Activated CD4-positive, alpha-beta T cell treated with anti-CD3 and anti-CD28 coated beads for 1 hour (primary cell): ENCODE data around the gene AKTIP.
"Not testable (repeated sequence)": the region's sequence is repeated elsewhere in the genome, so short reads cannot be mapped to it uniquely, and the experiment has no call there.

ENCODE experiments used
- DNase-seq: peaks from one replicate; pipeline ENCODE4 v3.0.0-alpha.2; 2020

Gene AKTIP

DNA sequence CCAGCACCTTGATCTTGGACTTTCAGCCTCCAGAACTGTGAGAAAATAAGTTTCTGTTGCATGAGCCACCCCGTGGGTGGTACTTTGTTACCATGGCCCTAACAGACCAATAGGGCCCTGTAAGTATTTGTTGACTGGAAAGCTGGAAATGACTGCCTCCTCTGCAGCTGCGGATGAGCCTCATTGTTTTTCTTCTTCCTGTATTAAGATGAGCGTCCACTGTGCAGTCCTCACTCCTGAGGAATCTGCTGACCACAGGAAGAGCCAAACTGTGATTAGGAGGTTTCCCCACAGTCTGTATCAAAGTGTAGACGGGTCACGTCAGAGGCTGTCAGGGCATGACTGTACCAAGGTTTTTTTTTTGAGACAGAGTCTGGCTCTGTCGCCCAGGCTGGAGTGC lies 12.2 kb upstream of the AKTIP start:
- no peak for DNase-seq

DNA sequence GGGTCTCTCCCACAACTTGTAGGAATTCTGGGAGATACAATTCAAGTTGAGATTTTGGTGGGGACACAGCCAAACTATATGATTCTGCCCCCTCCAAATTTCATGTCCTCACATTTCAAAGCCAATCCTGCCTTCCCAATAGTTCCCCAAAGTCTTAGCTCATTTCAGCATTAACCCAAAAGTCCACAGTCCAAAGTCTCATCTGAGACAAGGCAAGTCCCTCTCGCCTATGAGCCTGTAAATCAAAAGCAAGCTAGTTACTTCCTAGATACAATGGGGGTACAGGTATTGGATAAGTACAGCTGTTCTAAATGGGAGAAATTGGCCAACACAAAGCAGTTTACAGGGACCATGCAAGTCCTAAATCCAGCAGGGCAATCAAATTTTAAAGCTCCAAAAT lies 9.8 kb upstream of the AKTIP start:
- not testable (repeated sequence) for DNase-seq

DNA sequence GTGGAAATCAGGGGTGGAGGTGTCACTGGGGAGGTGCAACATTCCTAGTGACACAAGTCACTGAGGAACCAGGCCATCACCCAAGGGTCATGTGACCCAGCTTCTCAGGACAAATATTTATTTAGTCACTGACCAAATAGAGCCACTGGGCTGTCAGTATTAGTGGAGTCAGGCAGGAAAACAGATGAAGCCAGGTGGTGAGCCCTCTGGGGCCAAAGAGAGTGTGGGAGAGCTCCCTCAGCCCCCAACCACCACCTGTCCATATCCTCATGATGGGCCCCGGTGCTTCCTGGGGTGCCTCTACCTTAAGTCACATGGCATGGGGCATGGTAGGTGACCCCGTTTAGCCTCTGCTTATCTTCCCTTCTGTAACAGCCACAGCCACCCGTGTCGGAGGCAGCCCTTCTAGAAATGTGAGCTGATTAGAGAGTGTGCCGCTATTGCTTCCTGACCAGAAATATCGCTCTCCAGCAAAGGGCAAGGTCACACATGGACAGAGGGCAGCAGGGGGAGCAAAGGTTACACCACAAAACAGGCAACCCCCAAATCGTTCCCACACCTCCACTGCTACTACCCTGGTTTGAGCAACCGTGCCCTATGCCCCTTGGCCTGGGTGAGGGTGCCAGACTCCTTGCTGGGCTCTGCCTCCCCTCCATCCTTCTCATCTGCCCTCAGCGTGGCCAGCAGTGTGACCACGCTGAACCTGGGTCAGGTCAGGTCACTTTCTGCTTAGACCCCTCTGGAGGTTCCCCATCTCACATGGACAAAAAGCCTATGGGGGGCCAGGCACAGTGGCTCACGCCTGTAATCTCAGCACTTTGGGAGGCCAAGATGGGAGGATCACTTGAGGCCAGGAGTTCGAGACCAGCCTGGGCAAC lies 8.6 kb upstream of the AKTIP start:
- DNase-seq: no peak

DNA sequence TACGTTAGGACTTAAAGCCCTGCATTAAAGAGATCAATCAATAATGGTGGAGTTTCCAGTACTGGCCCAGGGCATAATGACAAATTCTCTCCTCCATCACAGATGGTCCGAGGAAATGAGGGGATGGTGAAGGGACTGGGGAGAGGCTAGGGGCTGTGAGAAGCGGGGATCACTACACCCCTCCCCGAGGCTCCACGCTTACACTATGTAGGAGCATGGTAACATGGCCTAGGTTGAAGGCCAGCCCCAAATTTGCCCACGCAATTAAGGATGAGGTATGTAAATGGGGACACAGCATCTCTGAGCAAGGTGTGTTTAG lies 8.0 kb upstream of the AKTIP start:
- DNase-seq: no peak

DNA sequence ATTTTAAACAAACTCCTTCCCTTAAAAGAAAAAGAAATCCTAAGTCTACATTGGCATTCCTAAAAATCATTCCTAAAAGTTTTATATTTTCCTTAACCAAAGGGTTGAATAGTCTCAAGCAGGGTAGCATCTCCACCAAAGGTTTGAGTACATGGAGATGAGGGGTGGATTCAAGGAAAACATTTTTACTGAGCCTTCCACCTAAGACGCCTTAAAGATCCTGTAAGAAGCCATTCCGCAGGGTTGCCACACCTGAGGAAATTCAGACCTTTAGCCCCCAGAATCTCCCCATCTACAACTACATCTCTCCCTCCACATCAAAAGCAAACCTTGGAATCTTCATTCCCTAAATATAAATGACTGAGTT lies 7.7 kb upstream of the AKTIP start:
- no peak for DNase-seq

DNA sequence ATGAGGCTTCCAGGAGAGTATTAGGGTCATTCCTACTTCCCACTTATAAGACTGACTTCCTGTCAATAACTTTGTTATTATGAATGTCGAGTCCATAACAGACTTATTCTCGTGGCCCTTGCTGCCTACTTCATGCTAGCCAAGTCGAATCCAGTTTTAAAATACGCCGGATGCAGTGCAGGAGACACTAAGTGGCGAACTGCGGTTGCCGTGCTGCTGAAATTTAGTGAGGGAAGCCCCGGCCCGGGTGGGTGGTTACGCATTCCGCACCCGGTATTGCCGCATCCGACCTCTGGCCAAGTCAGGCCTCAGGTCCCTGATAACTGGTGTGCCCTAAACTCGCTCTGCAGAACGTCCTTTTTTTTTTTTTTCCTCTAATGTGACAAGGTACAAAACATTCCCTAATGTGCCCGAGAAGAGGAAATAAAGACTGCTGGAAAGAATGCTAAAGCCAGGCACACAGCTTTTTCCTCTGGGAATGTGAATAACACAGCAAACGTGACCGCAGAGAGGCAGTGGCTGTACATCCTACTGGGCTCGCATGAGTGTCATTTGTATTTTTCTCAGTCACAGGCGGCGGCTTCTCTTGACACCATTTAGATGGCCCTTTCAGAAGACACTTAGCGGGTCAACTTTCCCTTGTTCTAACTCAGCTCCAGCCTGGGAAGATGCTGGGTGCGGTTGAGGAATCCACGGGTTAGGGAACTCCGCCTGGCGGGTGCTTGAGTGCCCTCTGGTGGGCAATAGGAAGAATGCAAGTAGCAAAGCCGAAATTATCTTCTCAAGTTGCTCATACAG lies 7.1 kb upstream of the AKTIP start:
- peak; percentile 26 for DNase-seq

DNA sequence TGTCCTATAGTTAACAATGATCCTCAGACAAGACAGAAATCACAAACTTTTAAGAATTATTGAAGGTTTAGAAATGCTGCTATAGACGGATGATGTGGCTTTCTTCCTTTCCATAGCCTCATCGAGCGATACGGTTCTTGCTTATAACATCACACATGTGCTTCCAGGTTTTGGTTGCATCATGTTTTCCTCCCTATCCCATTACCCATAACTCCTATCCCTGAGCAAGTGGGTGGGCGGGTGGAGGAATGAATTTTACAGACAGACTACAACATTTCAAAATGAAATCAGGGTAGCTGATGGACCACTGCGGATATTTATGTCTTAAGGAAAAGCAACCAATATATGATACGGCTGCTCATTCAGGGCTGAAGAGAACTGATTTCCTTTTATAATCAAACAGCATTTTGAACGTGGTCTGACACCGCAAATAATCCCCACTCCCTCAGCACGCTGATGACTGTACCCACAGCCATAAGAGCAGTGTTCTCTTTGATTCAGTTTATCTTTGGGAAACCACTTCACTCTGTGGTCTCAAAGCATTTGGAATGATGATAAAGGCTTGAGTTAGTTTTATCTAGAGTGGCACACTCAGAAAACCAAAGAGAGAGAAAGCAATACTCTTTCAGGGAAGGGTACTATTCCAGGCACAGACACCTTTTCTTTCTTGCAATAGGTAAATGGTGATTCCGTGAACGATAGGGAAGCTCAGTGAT lies 4.6 kb upstream of the AKTIP start:
- no peak for DNase-seq

DNA sequence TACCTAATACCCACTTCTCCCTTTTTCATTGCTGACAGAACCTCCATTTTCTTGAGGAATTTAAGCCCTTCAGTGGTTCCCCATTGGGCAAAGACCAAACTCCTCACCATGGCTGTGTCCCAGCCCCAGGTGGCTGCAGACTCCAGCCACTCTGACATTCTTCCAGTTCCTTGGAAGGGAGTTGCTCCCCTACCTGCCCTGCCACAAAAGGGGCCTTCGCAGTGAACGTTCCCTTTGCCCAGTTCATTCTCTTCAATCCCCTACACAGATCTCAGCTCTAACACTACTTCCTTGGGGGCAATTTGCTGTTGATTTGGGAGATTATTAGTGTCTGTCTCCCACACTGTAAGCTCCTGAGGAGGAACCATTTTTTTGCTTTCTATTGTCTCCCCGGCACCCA lies 3.2 kb upstream of the AKTIP start:
- DNase-seq: no peak

DNA sequence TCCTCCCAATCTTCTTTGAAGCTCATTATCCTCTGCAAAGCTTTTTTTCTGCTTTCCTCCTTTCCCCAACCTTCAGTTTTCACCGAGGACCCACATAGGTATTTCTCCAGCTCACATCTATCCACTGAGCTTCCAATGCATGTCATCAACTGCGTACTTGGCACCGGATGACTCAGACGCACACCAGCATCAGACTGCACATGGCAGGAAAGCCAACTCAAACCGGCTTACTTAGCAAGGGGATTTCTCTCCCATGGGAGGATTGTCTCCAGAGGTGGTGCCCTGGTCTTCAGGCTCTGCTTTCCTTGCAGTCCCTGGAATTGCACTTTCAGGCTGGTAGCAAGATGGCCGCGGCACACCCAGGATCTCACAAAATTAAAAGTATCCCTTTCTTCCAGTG lies 1.7 kb upstream of the AKTIP start:
- DNase-seq: no peak

DNA sequence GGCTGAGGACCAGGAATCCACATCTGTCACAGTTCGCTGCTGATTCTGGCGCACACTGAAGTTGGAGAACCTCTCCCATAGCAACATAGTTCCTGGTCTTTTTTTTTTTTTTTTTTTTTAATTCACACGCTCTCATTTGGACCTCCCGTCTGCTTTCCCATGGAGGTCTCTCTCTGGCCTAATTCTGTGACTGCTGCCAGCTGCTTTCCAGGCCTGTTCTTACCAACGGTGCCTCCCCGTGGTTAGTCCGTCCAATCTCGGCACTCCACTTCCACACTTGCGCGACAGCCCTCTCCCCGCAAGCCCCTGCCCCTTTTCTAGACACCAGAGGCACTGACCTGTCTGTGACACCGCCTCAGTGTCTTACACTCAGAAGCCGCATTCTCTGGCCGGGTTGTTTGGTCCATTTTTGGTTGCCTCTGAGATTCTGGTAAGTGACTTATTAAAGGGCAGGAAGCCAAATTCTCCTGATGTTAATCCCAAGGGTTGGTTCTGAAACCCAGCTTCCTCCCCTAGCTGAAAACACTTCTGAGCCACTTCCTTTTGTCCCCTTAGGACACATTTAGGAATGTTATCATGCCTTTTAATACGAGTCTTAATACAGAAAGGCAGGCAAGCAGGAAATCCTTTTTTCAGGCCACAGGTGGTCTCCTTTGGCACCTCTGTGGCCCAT lies 1.1 kb upstream of the AKTIP start:
- peak; percentile 19 for DNase-seq

DNA sequence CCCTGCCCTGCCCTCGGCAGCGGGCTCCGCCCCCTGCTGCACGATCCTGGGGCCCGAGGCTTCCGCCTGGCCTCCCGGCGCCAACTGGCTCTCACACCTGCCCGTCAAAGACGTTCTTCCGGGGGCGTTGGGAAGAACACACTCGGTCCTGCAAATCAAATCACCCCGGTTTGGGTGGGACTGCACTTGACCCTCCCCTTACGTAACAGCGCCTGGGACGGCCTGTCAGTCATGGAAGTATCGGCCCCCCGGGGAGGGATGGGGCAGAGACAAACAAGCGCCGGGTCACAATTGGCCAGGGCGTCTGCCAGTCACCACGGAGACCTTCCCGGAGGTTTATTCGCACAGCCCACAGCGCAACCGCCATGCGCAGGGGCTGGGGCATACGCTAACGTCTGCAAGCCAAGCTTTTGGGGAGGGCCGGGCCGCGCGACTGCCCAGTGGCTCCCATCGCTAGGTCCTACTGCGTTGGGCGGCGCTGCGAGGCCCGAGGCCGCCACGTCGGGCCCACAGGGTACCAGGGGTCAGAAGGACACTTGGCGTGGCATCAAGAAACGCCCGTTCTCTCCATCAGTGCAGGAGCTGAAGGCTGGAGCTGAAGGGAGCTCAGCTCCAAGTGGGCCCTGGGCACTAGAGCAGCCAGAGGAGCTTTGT lies 388 bp upstream of the AKTIP start:
- DNase-seq: peak; percentile 99

DNA sequence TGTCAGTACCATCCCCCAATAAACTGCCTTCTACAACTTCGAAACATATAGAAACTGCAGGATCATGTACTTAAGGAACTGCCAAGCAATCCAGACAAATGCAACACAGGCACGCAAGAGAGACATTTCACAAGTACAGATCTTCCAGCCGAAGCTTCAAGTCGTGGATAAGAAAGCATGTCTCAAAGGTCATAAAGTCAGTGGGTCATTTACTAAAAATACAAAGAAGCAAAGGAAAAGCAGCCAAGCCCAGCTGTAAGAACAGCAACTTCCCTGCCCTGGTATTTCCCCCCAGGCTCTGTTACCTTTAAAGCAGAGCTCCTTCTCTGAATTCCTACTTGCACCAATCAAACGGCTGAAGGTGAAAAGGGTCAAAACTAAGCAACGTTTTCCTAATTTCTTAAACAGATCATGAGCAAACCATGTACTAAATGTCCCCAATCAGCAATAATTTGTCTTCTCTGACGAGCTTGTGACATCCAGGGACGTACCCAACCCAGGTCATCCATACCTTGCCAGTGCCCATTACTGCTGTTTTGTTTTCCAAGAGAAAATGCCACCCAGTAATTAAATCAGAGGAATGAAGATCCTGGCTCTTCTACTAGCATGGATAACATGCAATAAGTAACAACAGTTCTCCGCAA lies 1.7 kb downstream of the AKTIP start:
- no peak for DNase-seq

DNA sequence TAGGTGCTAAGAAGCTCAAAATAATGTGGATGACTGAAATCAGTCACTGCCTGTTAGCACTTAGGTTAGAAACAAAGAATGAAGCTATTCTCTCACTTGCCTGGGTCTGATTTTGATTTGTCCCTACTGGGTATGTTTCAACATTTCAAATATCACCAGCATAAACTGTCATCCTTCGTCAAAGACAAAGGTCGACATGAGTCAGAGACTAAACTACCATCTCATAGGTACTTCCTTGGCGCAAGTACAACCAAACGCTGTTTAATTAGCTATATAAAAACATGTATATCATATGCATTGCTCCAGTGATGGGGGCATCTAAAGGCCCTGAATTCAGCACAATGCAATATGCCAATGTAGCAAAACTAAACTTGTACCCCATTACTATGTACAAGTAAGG lies 4.0 kb downstream of the AKTIP start:
- DNase-seq: no peak

DNA sequence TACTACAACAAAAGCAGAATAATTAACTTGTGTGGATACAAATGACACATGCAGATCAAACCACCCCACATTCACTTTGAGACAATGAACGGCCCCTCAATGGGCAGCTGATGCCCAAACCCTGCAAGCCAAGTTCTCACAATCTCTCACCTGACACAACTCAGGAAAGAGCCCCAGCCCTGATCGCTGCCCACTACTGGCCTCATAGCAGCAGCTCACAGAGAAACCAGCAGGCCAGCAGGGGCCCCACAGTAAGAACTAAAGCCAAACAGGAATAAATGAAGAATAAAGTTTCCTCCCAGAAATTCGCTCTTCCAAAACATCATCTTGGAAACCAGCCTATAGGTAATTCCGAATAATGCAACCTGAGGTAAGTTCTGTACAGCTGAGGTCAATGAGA lies 7.7 kb downstream of the AKTIP start:
- DNase-seq: no peak

DNA sequence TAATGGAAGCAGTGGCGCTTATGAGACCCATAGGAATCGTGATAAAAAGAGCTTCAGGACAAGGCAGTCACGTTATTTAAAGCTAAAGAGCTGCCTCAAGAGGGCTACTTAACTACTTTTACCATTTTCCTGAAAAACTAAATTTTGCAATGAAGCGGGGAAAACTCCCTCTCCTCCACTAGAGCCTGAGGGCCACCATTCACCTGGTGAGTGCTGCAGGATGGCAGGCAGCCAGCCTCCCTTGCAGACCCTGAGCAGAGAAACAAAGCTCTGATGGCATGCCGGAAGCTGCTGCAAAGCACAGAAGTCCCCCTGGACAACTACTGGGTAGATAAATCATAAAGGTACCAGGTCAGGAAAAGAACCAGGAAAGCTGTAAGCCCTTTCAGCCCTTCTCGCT lies 8.4 kb downstream of the AKTIP start:
- no peak for DNase-seq

DNA sequence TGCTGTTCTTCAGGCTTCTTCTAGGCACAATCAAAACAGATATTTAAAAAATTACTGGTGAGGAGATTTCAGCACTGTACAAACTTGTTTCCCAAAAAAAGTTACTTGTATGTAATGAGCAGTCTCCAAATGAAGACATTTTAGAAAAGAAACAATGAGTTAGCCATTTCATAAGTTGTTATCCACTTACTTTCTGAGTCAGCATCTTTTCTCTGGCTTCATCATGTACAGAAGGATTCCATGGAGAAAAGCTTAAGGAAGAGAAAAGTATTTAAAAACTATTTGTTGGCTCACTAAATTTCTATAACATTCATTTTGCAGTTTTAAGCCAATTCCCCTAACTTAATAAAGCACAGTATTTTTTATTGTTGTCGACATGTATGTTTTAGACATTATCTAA lies 10.5 kb downstream of the AKTIP start:
- no peak for DNase-seq

DNA sequence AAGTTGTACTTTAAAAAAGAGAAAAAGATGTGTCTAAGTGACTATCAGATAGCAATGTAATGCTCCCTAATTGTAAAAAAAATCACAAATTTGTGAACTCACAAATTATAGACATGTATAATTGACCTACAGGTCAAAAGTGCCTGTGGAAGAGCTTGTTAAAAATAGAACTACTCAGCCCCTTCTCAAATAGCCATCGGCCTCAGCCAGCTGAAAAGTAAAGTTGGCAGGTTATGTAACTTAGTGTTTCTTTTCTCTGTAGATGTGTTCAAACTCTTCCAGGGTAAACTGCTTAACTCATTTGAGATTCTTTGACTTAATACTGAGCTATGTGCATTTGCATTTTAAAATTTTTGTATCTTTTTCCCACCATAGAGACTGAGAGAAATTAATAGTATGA lies 13.3 kb downstream of the AKTIP start:
- no peak for DNase-seq

DNA sequence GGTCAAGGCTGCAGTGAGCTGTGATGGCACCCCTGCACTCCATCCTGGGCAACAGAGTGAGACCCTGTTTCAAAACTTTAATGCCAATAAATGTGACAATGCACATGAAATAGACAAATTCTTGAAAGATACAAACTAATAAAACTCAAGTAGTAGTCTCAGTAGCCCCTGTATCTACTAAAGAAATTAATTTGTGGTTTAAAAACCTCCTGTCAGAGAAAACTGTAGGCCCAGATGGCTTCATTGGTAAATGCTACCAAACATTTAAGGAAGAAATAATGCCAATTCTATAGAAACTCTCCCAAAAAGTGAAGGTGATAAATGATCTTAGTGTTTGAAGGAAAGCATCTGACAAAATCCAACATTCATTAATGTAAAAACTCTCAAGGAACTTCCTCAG lies 16.8 kb downstream of the AKTIP start:
- no peak for DNase-seq

DNA sequence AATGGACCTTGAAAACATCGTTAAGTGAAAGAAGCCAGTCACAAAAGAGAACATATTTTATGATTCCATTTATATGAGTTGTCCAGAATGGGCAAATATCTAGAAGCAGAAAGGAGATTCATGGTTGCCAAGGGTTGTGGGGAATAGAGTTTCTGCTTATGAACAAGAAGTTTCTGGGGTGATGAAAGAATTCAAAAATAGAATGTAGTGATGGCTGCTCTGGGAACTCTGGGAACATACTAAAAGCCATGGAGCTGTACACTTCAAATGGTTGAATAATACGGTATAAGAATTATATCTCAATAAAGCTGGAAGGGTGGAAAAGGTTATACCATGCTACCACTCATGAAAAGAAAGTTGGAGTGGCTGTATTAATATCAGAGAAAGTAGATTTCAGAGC lies 18.5 kb downstream of the AKTIP start:
- no peak for DNase-seq

DNA sequence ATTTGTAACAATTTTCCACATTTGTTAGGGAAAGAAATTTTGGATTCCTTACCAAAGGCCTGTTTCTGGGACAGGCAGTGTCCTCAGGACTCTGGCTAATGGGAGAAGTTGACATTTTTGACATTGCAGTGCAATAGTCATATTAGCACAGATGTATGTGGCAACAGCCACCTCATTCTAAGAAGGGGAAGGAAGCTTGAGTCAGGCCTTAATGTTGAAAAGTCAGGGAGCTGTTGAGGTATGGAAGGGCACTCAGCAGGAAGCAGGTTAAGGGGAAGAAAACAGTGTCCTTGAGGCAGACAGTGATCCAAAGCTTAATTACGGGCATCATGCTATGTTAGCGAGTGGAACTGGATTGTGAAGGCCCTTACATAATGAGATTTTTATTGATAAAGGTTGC lies 20.9 kb downstream of the AKTIP start:
- DNase-seq: no peak

DNA sequence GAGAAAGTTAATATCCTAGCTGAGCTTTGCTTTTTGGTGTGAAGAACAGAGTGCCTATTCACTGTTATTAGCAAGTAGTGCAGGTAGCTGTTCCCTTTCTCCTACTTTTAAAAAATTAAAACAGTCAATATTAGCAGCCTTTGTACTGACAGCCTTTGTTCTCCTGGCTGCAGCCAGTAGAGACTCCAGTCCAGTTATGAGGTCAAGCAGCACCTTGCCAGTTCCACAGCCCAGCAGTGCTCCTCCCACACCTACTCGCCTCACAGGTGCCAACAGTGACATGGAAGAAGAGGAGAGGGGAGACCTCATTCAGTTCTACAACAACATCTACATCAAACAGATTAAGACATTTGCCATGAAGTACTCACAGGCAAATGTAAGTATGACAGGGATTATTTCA lies 22.6 kb downstream of the AKTIP start:
- no peak for DNase-seq

DNA sequence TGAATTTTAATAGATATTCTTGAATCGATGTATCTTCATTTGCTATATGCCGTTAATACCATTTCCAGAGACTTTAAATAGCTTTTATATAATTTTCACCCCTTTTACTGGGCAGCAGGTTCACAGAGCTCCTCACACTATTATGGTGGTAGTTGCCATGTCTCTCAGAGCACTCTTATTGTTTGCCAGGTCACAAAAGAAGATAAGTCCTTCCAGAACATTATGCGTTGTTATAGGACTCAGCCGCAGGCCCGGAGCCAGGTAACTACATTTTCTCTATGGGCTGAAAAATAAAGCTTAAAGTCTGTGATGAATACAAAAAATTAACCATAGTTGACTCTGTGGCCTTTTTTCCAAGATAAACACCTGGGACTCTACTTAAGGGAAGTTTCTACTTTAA lies 24.0 kb downstream of the AKTIP start:
- no peak for DNase-seq
